NB4 (cell line): ENCODE results near the gene MAP3K14.

ENCODE experiments used
- DNase-seq: peaks from one replicate; pipeline ENCODE4 v3.0.0; 2010; ENCODE audit warnings: low read depth
- H3K4me3 ChIP-seq: one replicate; pipeline ENCODE4 v1.5.1; 2011; ENCODE audit warnings: mild to moderate bottlenecking, low read depth, low read length, moderate library complexity
- CTCF ChIP-seq: IDR thresholded peaks from one replicate; pipeline ENCODE4 v1.5.1; 2012; ENCODE audit warnings: low read depth, low read length
- MAX ChIP-seq: IDR thresholded peaks from 2 replicates; pipeline ENCODE4 v1.6.1; 2011; ENCODE audit warnings: low read depth, low read length
- MYC ChIP-seq: IDR thresholded peaks from 2 replicates; pipeline ENCODE4 v1.6.1; 2011; ENCODE audit warnings: low read depth, low read length
- POLR2A ChIP-seq: IDR thresholded peaks from 2 replicates; pipeline ENCODE4 v1.6.1; 2011; ENCODE audit warnings: mild to moderate bottlenecking; ENCODE audit not compliant: insufficient read length; ENCODE audit errors: extremely low read depth

MAP3K14 gene

GRCh38 chr17:45232514-45233422 is 84.1 kb downstream of the MAP3K14 start:
- DNase-seq: no peak
- no peak for TF ChIP-seq MYC
- no peak for TF ChIP-seq CTCF
- no peak overlapping the region for H3K4me3 ChIP-seq

- no peak for DNase-seq
- TF ChIP-seq MAX (no peak), CTCF (no peak), POLR2A (no peak), MYC (no peak)
- no peak overlapping the region for H3K4me3 ChIP-seq
Measured at GRCh38 chr17:45231481-45232116, 85.2 kb downstream of the MAP3K14 start.

GRCh38 chr17:45230787-45231480 is 85.9 kb downstream of the MAP3K14 start:
- TF ChIP-seq MYC (no peak), MAX (no peak), POLR2A (no peak), CTCF (no peak)
- DNase-seq: no peak
- H3K4me3 ChIP-seq: no peak overlapping the region

- no peak for TF ChIP-seq MYC
- no peak for TF ChIP-seq CTCF
- no peak for TF ChIP-seq POLR2A
- no peak for TF ChIP-seq MAX
- no peak overlapping the region for H3K4me3 ChIP-seq
- DNase-seq: no peak
Measured at GRCh38 chr17:45230410-45230786, 86.4 kb downstream of the MAP3K14 start.

GRCh38 chr17:45229681-45230409 is 87.0 kb downstream of the MAP3K14 start:
- H3K4me3 ChIP-seq: no peak overlapping the region
- no peak for DNase-seq
- TF ChIP-seq CTCF (no peak), MYC (no peak), POLR2A (no peak), MAX (no peak)
